HEK293T (cell line): ENCODE measurements around the gene CNST.

Experiments used
- CTCF ChIA-PET: fragments of 350-600 bp; formaldehyde crosslinking; extraction: SDS; loops from one replicate; lab custom pipeline; 2021; ENCODE audit warnings: antibody characterized with exemption, inconsistent platforms; lab: Yijun Ruan, JAX
- POLR2A ChIA-PET: fragments of 350-600 bp; formaldehyde crosslinking; extraction: SDS; loops from one replicate; lab custom pipeline; 2020; ENCODE audit warnings: antibody characterized with exemption, inconsistent platforms; lab: Yijun Ruan, JAX
- DNase-seq: peaks from one replicate; pipeline ENCODE4 v3.0.0; 2012; ENCODE audit warnings: mixed read lengths; ENCODE audit errors: extremely low spot score
- ARNT ChIP-seq: fragments of 450-650 bp; IDR thresholded peaks from 2 replicates; pipeline ENCODE4 v1.6.1; 2017; ENCODE audit warnings: mild to moderate bottlenecking
- BHLHE40 ChIP-seq: fragments of 450-650 bp; IDR thresholded peaks from 2 replicates; pipeline ENCODE4 v1.6.1; 2016; ENCODE audit warnings: mild to moderate bottlenecking, moderate library complexity, borderline replicate concordance
- CTBP1 ChIP-seq: fragments of 450-650 bp; IDR thresholded peaks from 2 replicates; pipeline ENCODE4 v1.6.1; 2016; ENCODE audit warnings: borderline replicate concordance
- ELF4 ChIP-seq: fragments of 450-650 bp; IDR thresholded peaks from 2 replicates; pipeline ENCODE4 v1.6.1; 2017; ENCODE audit warnings: antibody characterized with exemption
- FOXA1 ChIP-seq: fragments of 450-650 bp; IDR thresholded peaks from 2 replicates; pipeline ENCODE4 v1.6.1; 2016; ENCODE audit warnings: mild to moderate bottlenecking
- FOXK2 ChIP-seq: fragments of 450-650 bp; IDR thresholded peaks from 2 replicates; pipeline ENCODE4 v1.6.1; 2016; ENCODE audit warnings: mild to moderate bottlenecking
- FOXM1 ChIP-seq: fragments of 450-650 bp; IDR thresholded peaks from 2 replicates; pipeline ENCODE4 v1.6.1; 2017; ENCODE audit warnings: mild to moderate bottlenecking, borderline replicate concordance
- HDGF ChIP-seq: fragments of 450-650 bp; IDR thresholded peaks from 2 replicates; pipeline ENCODE4 v1.6.1; 2017; ENCODE audit warnings: antibody characterized with exemption, borderline replicate concordance
- L3MBTL2 ChIP-seq: fragments of 450-650 bp; conservative IDR thresholded peaks from 2 replicates; pipeline ENCODE4 v1.6.1; 2016; ENCODE audit warnings: mild to moderate bottlenecking
- LEF1 ChIP-seq: fragments of 450-650 bp; IDR thresholded peaks from 2 replicates; pipeline ENCODE4 v1.6.1; 2017; ENCODE audit warnings: mild to moderate bottlenecking, borderline replicate concordance
- NFRKB ChIP-seq: fragments of 450-650 bp; IDR thresholded peaks from 2 replicates; pipeline ENCODE4 v1.6.1; 2016; ENCODE audit warnings: mild to moderate bottlenecking, moderate library complexity
- PKNOX1 ChIP-seq: fragments of 450-650 bp; IDR thresholded peaks from 2 replicates; pipeline ENCODE4 v1.6.1; 2016
- SP1 ChIP-seq: fragments of 450-650 bp; IDR thresholded peaks from 2 replicates; pipeline ENCODE4 v1.6.1; 2017
- SUZ12 ChIP-seq: fragments of 450-650 bp; IDR thresholded peaks from 2 replicates; pipeline ENCODE4 v1.6.1; 2016; ENCODE audit warnings: mild to moderate bottlenecking
- TARDBP ChIP-seq: fragments of 450-650 bp; IDR thresholded peaks from 2 replicates; pipeline ENCODE4 v1.6.1; 2016
- ZNF384 ChIP-seq: fragments of 450-650 bp; IDR thresholded peaks from 2 replicates; pipeline ENCODE4 v1.6.1; 2016

CNST gene

GRCh38 chr1:246537441-246537840 is 28.8 kb upstream of the CNST start:
- TF ChIP-seq PKNOX1 (no peak), TARDBP (no peak), CTBP1 (no peak), SP1 (no peak), ELF4 (no peak), FOXA1 (no peak), ZNF384 (no peak), BHLHE40 (no peak), LEF1 (no peak), L3MBTL2 (no peak), ARNT (no peak), HDGF (no peak), SUZ12 (no peak), FOXK2 (no peak), NFRKB (no peak)
- DNase-seq: no peak
- ChIA-PET POLR2A (no interaction called here), CTCF (no interaction called here)

DNA sequence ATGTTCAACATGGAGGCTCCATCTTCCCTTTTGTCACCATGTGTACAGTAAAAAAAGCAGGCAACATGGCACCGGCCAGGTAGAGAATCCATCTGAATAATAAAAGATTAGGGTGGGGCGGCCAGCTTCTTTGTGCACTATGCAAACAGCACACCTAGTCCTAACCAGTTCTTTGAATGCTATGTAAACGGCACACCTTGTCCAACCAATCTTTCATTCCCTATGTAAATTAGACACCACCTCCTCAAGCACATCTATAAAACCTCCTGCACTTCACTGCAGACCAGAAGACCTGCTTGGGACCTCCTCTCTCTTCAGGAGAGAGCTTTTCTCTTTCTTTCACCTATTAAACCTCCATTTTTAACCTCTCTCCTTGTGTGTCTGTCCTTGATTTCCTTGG is 28.4 kb upstream of the CNST start:
- POLR2A ChIA-PET: no interaction called here
- no peak for DNase-seq
- CTCF ChIA-PET: no interaction called here
- no peak for TF ChIP-seq HDGF
- no peak for TF ChIP-seq FOXM1
- no peak for TF ChIP-seq BHLHE40
- no peak for TF ChIP-seq L3MBTL2
- no peak for TF ChIP-seq SP1
- TF ChIP-seq LEF1: no peak
- no peak for TF ChIP-seq ARNT
- TF ChIP-seq FOXK2: no peak
- TF ChIP-seq SUZ12: no peak
- TF ChIP-seq PKNOX1: no peak
- no peak for TF ChIP-seq CTBP1
- TF ChIP-seq FOXA1: no peak
- TF ChIP-seq ZNF384: no peak
- TF ChIP-seq TARDBP: no peak
- no peak for TF ChIP-seq ELF4

- POLR2A ChIA-PET: no interaction called here
These were observed 25.3 kb upstream of the CNST start for GRCh38 chr1:246540738-246541491.

GRCh38 chr1:246544001-246544400 is 22.3 kb upstream of the CNST start:
- CTCF ChIA-PET: interaction anchor here (0.7 kb wide), 1 partner anchor 109 kb away, joined by 4 read pairs; no protein-coding TSS in a partner anchor
- POLR2A ChIA-PET: no interaction called here
- DNase-seq: no peak

More at GRCh38 chr1:246540738-246541491, 25.3 kb upstream of the CNST start:
- no peak for DNase-seq
- CTCF ChIA-PET: no interaction called here
- TF ChIP-seq BHLHE40 (no peak), NFRKB (no peak), ARNT (no peak), FOXA1 (no peak), L3MBTL2 (no peak), SP1 (no peak), PKNOX1 (no peak), LEF1 (no peak), TARDBP (no peak), FOXM1 (no peak), HDGF (no peak), SUZ12 (no peak), ELF4 (no peak), CTBP1 (no peak), FOXK2 (no peak), ZNF384 (no peak)

More at GRCh38 chr1:246544001-246544400, 22.3 kb upstream of the CNST start:
- no peak for TF ChIP-seq TARDBP
- no peak for TF ChIP-seq L3MBTL2
- no peak for TF ChIP-seq FOXM1
- no peak for TF ChIP-seq LEF1
- TF ChIP-seq FOXA1: no peak
- no peak for TF ChIP-seq ARNT
- no peak for TF ChIP-seq SP1
- no peak for TF ChIP-seq PKNOX1
- no peak for TF ChIP-seq NFRKB
- TF ChIP-seq ZNF384: no peak
- TF ChIP-seq SUZ12: no peak
- no peak for TF ChIP-seq CTBP1
- no peak for TF ChIP-seq FOXK2
- no peak for TF ChIP-seq HDGF
- no peak for TF ChIP-seq BHLHE40
- no peak for TF ChIP-seq ELF4
